CD8-positive, alpha-beta memory T cell (primary cell): ENCODE measurements around the gene GSG1L. TPM values are rescaled to one million over a fixed set of nuclear protein-coding genes. Genes with fewer than 3 reads are reported as not detected.

Experiments
- CTCF ChIA-PET: fragments of 350-600 bp; sonication (Branson Sonifier 250); formaldehyde crosslinking; loops from one replicate; lab custom pipeline; 2021; ENCODE audit warnings: antibody characterized with exemption; lab: Charles Lee
- POLR2A ChIA-PET: fragments of 350-600 bp; sonication (Branson Sonifier 250); formaldehyde crosslinking; loops from one replicate; lab custom pipeline; 2021; ENCODE audit warnings: antibody characterized with exemption; lab: Charles Lee
- DNase-seq, 5 donors: peaks; one replicate each; pipeline versions ENCODE4 v3.0.0 to v3.0.0-alpha.2; 2020 to 2022; ENCODE audit warnings: mixed read lengths in 1 of 5
- H3K27ac ChIP-seq: one replicate; pipeline ENCODE4 v1.7.0; 2013; ENCODE audit warnings: low read depth, mild to moderate bottlenecking, low read length, moderate library complexity
- H3K27me3 ChIP-seq: 2 replicates; pipeline ENCODE4 v1.7.0; 2013; ENCODE audit warnings: low read length, mild to moderate bottlenecking; ENCODE audit not compliant: insufficient read depth, poor library complexity, severe bottlenecking
- H3K36me3 ChIP-seq: 2 replicates; pipeline ENCODE4 v1.7.0; 2013; ENCODE audit warnings: mild to moderate bottlenecking, low read length, moderate library complexity; ENCODE audit not compliant: insufficient read depth
- H3K4me1 ChIP-seq: 2 replicates; pipeline ENCODE4 v1.7.0; 2013; ENCODE audit warnings: mild to moderate bottlenecking, low read length, moderate library complexity; ENCODE audit not compliant: insufficient read depth
- H3K4me3 ChIP-seq: 2 replicates; pipeline ENCODE4 v1.7.0; 2013; ENCODE audit warnings: mild to moderate bottlenecking, low read length
- H3K9me3 ChIP-seq: 2 replicates; pipeline ENCODE4 v1.7.0; 2013; ENCODE audit warnings: mild to moderate bottlenecking, low read length
- H3K27ac Mint-ChIP-seq, 8 donors: one replicate each; pipeline ENCODE4 v1.8.0; 2020 to 2021; ENCODE audit warnings: mixed read lengths in 8 of 8, mild to moderate bottlenecking in 6 of 8, inconsistent platforms in 3 of 8, moderate library complexity in 3 of 8
- H3K27me3 Mint-ChIP-seq, 2 donors: one replicate each; pipeline ENCODE4 v1.8.0; 2020 to 2021; ENCODE audit warnings: mixed read lengths in 2 of 2, mild to moderate bottlenecking in 1 of 2, moderate library complexity in 1 of 2
- H3K36me3 Mint-ChIP-seq, 3 donors: one replicate each; pipeline ENCODE4 v1.8.0; 2020 to 2021; ENCODE audit warnings: mixed read lengths in 3 of 3, inconsistent platforms in 1 of 3, mild to moderate bottlenecking in 1 of 3
- H3K4me1 Mint-ChIP-seq, 3 donors: one replicate each; pipeline ENCODE4 v1.8.0; 2020 to 2021; ENCODE audit warnings: mixed read lengths in 3 of 3, inconsistent platforms in 1 of 3, mild to moderate bottlenecking in 1 of 3
- H3K4me3 Mint-ChIP-seq, 7 donors: one replicate each; pipeline ENCODE4 v1.8.0; 2020 to 2021; ENCODE audit warnings: mixed read lengths in 7 of 7, mild to moderate bottlenecking in 6 of 7, moderate library complexity in 4 of 7, inconsistent platforms in 2 of 7
- H3K9me3 Mint-ChIP-seq, 5 donors: one replicate each; pipeline ENCODE4 v1.8.0; 2020 to 2022; ENCODE audit warnings: mixed read lengths in 5 of 5, mild to moderate bottlenecking in 3 of 5, moderate library complexity in 2 of 5, inconsistent platforms in 1 of 5
- polyA plus RNA-seq: library from polyadenylated mRNA; unstranded; fragments of 300-500 nt; fragmentation: Illumina TruSeq; gene quantifications from one replicate; pipeline ENCODE4 v1.2.3, GENCODE V29; 2021
- total RNA-seq, 2 experiments: library from RNA; stranded (reverse); gene quantifications; one replicate each; pipeline ENCODE4 v1.2.3, GENCODE V29; 2021

Gene GSG1L
- total and polyA plus RNA-seq, 3 experiments from 2014 or later, result 0.18 TPM; not detected in 2

DNA sequence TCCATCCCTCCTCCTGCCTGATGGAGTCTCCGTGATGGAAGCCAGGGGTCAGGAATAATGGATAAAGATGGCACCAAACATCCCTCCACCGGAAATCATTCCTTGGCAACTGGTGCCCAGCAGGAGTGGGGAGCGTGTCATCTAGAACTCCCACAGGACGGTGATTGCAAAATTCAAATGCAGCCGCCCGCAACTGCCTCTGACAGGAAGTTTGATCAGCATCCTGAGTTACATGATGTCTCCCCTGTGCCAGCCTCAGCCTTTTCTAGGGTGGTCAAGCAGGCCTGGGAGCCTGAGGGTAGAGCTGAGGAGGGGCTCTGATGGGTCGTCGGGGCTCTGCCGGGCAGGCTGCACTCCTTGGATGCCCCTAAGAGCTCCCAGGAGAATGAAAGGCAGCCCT, 52.8 kb downstream of the GSG1L start:
- no peak overlapping the region for H3K4me3 ChIP-seq
- Mint-ChIP-seq H3K4me3 (no peak overlapping the region), H3K27me3 (peaks cover 21 to 52% of the 10 kb centered on the region in 2 donors), H3K36me3 (peaks cover 0 to 3% (median 0%) of the 10 kb centered on the region in 3 donors), H3K4me1 (no peaks in the 10 kb centered on the region), H3K9me3 (no peaks in the 10 kb centered on the region), H3K27ac (no peak overlapping the region)
- ChIA-PET CTCF (no interaction called here), POLR2A (no interaction called here)
- peaks cover 5% of the 10 kb centered on the region for H3K27me3 ChIP-seq
- H3K27ac ChIP-seq, result no peak overlapping the region
- no peaks in the 10 kb centered on the region for H3K9me3 ChIP-seq
- H3K36me3 ChIP-seq, result no peaks in the 10 kb centered on the region
- no peaks in the 10 kb centered on the region for H3K4me1 ChIP-seq
- no peak for DNase-seq

DNA sequence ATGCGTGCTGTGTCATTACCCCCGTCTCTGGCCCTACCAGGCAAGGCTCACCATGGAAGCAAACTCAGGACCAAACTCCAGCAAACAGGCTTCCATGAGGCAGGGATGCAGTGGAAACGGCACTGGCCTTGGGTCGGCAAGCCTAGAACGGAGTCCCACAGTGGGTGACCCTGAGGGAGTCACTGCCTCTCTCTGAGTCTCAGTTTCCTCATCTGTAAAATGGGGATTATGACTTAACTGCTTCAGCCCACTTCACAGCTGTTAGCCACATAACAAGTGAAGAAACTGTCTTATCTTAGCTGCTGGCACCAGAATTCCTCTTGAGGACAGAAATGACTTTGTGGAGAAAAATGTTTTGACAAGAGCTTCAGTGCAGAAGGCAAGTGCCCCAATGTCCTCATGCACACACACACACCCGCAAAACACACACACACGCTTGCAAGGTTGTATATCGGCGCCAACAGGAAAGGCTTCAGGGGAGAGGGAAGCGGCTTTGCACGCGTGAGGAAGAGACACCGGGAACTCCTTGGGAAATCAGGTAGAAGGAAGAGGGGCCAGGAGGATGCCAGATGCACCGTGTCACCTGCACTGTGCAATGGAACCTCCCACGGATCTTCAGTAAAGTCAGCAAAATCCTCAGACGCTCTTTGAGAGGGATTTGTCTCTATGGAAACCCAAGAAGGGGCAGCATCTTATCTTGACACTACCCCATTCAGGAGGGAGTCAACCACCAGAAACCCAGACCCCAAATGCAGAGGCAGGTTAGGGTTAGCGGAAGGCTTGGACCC, 53.7 kb downstream of the GSG1L start:
- Mint-ChIP-seq H3K9me3 (no peaks in the 10 kb centered on the region), H3K4me3 (no peak overlapping the region), H3K4me1 (no peaks in the 10 kb centered on the region), H3K27ac (no peak overlapping the region), H3K36me3 (peaks cover 0 to 3% (median 0%) of the 10 kb centered on the region in 3 donors), H3K27me3 (peaks cover 21 to 45% of the 10 kb centered on the region in 2 donors)
- Histone ChIP-seq H3K9me3 (no peaks in the 10 kb centered on the region), H3K36me3 (no peaks in the 10 kb centered on the region), H3K4me1 (no peaks in the 10 kb centered on the region), H3K27ac (no peak overlapping the region), H3K27me3 (peaks cover 5% of the 10 kb centered on the region), H3K4me3 (no peak overlapping the region)
- DNase-seq, result no peak
- CTCF ChIA-PET, result no interaction called here
- POLR2A ChIA-PET, result no interaction called here

DNA sequence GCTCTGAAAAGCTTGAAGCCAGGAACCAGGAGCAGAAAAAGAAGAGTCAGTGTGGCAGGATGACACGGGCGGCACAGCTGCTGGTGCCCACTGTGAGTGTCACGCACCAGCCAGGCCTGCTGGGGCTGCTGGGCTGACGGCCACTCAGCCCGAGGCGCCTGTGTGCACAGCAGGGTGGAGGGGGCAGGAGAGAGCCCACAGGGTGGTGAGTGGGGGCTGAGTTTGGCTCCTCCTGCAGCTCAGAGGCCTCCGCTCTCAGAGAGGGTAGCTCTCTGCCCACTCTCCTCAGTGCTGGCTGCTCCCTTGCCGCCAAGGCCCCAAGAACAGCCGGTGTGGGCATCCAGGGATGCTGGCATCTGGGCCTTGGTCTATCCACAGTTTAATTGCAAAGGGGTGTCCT, 59.6 kb downstream of the GSG1L start:
- H3K4me3 ChIP-seq, result no peak overlapping the region
- H3K4me1 Mint-ChIP-seq, result no peaks in the 10 kb centered on the region
- H3K4me1 ChIP-seq, result no peaks in the 10 kb centered on the region
- peaks cover 0 to under 1% (median 0%) of the 10 kb centered on the region in 3 donors for H3K36me3 Mint-ChIP-seq
- no peak overlapping the region for H3K27ac Mint-ChIP-seq
- no peaks in the 10 kb centered on the region for H3K27me3 ChIP-seq
- no peak overlapping the region for H3K4me3 Mint-ChIP-seq
- ChIA-PET CTCF (no interaction called here), POLR2A (no interaction called here)
- DNase-seq, result no peak
- peaks cover 7 to 9% of the 10 kb centered on the region in 2 donors for H3K27me3 Mint-ChIP-seq
- H3K27ac ChIP-seq, result no peak overlapping the region
- H3K9me3 Mint-ChIP-seq, result no peaks in the 10 kb centered on the region
- no peaks in the 10 kb centered on the region for H3K9me3 ChIP-seq
- H3K36me3 ChIP-seq, result no peaks in the 10 kb centered on the region

DNA sequence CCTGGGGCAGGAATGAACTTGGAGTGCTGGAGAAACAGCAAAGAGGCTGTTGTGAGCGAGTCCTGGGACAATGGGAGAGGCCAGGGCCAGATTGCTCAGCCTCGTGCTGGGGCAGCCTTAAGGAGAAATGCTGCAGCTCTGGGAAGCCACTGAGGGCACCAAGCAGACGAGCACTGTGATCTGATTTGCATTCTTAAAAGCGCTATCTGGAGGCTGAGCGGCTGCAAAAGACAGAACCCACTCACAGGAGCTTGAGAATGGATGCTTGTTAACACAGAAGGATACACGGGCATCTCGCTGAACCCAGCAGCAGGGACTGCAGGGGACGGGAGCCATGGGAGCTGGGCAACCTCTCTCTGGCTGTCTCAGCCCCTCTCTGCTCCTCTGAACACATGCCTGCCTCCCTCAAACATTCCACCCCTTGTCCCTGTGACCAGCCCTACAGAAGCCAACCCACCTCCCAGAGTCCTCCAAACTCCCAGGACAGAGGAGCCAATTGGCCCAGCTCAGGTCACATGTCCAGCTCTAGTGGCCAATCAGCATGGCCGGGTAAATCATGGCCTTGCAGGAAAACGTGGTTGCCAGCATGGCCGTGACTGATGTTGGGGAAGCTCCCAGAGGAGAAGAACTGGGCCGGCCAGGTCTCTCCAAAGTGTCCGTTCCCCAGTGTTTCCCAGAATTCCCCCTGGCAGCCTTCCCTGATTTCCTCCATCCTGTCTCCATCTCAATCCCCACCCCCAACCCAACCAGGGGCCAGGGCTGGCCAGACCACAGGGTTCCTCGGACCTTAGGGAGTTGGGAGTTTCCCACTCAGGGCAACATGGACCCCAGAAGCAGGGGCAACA, 60.3 kb downstream of the GSG1L start:
- no peaks in the 10 kb centered on the region for H3K36me3 ChIP-seq
- peaks cover 5% of the 10 kb centered on the region in 2 donors for H3K27me3 Mint-ChIP-seq
- no peak overlapping the region for H3K4me3 ChIP-seq
- no peaks in the 10 kb centered on the region for H3K4me1 ChIP-seq
- POLR2A ChIA-PET, result no interaction called here
- no peaks in the 10 kb centered on the region for H3K9me3 ChIP-seq
- no peak overlapping the region for H3K4me3 Mint-ChIP-seq
- DNase-seq, result no peak
- no peaks in the 10 kb centered on the region for H3K4me1 Mint-ChIP-seq
- H3K27ac Mint-ChIP-seq, result peak overlapping the region in 1 of 8 donors; percentile 68
- no peak overlapping the region for H3K27ac ChIP-seq
- CTCF ChIA-PET, result no interaction called here
- no peaks in the 10 kb centered on the region for H3K36me3 Mint-ChIP-seq
- no peaks in the 10 kb centered on the region for H3K27me3 ChIP-seq
- H3K9me3 Mint-ChIP-seq, result no peaks in the 10 kb centered on the region

DNA sequence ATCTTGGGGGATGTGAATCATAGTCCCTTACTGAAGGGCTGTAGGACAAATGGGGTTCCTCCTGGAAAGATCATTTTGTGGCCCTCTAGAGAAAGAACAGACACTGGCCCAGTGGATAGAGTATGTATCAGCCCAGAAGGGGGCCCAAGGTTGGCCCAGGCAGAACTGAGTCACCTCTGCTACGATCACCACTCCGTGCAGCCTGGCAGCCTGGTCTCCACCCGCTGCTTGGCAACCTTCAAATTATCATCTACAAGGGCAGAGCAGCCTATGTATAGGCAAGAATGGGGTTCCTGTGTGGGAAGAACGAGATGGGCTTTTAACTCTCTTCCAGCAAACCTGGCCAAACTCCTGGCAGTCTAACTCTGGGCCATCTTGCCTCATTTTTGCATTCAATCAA, 61.9 kb downstream of the GSG1L start:
- Histone ChIP-seq H3K27ac (no peak overlapping the region), H3K27me3 (no peaks in the 10 kb centered on the region), H3K36me3 (no peaks in the 10 kb centered on the region), H3K4me3 (no peak overlapping the region), H3K4me1 (no peaks in the 10 kb centered on the region), H3K9me3 (no peaks in the 10 kb centered on the region)
- peak overlapping the region in 1 of 8 donors; percentile 31 for H3K27ac Mint-ChIP-seq
- ChIA-PET POLR2A (no interaction called here), CTCF (no interaction called here)
- H3K4me3 Mint-ChIP-seq, result no peak overlapping the region
- H3K9me3 Mint-ChIP-seq, result no peaks in the 10 kb centered on the region
- no peak for DNase-seq
- H3K27me3 Mint-ChIP-seq, result peaks cover 0 to 5% of the 10 kb centered on the region in 2 donors
- no peaks in the 10 kb centered on the region for H3K4me1 Mint-ChIP-seq
- no peaks in the 10 kb centered on the region for H3K36me3 Mint-ChIP-seq

DNA sequence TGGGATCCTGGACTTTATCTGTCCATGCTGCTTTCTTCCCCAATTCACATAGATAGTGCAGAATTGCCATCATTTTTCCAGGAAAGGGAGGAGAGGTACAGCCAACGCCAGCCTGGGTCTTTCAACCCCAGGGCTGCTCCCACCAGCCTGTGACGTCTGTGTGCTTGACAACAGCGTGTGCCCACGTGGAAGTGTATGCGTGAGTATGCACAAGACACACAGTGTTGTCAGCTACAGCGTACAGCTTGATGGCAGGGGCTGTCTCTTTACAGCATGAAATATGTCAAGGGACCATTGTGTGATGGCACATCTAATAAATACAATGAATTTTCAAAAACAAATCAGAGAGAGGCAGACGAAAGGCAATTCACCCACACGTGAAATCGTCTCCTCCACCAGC, 62.3 kb downstream of the GSG1L start:
- peaks cover 0 to 5% of the 10 kb centered on the region in 2 donors for H3K27me3 Mint-ChIP-seq
- H3K4me1 Mint-ChIP-seq, result peaks cover 0 to under 1% (median under 1%) of the 10 kb centered on the region in 3 donors
- no peak overlapping the region for H3K27ac Mint-ChIP-seq
- Histone ChIP-seq H3K36me3 (no peaks in the 10 kb centered on the region), H3K27me3 (no peaks in the 10 kb centered on the region), H3K9me3 (no peaks in the 10 kb centered on the region), H3K4me1 (no peaks in the 10 kb centered on the region), H3K27ac (no peak overlapping the region), H3K4me3 (no peak overlapping the region)
- ChIA-PET POLR2A (no interaction called here), CTCF (no interaction called here)
- no peaks in the 10 kb centered on the region for H3K9me3 Mint-ChIP-seq
- no peaks in the 10 kb centered on the region for H3K36me3 Mint-ChIP-seq
- no peak for DNase-seq
- no peak overlapping the region for H3K4me3 Mint-ChIP-seq

DNA sequence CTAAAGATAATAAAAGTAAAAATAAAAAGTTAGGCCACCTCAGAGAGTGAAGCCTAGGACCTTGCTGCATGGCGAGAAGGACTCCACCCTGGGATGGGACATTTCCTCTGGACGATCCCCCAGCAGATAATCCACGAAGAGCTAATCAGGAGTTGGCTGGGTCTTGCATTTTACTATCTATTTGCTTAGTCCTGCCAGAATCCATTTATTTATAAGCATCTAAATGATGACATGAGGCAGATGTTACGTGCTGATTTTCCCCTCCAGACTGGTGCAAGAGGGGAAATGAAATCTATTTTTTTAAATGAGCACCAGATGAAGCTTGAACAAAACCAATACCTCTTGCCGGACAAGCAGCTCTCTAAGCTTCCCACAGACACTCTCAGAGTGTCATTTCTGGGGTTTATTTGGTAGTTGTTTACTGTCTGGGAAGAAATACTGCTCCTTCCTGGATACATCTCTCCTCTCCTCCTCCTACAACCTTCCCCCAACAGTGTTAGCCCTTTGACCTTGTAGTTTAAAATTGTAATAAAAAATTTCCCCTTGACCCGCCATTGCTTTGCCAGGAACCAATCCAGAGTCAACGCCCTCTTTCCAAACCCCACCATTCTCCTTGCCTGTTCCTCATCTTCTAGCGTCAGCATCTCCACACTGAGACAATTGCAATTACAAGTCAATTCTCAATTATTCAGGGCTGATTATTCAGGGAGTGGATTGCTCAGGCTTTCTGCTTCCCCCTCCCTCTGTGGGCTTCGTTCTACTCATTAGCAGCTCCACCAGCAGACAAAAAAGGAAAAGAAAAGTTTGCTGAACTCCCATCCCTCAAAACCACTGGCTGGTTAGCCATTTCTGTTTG, 63.0 kb downstream of the GSG1L start:
- Histone ChIP-seq H3K9me3 (no peaks in the 10 kb centered on the region), H3K4me1 (no peaks in the 10 kb centered on the region), H3K27me3 (no peaks in the 10 kb centered on the region), H3K27ac (no peak overlapping the region), H3K36me3 (no peaks in the 10 kb centered on the region), H3K4me3 (no peak overlapping the region)
- Mint-ChIP-seq H3K36me3 (no peaks in the 10 kb centered on the region), H3K27me3 (peaks cover 0 to 5% of the 10 kb centered on the region in 2 donors), H3K4me1 (peaks cover 4 to 7% (median 6%) of the 10 kb centered on the region in 3 donors), H3K4me3 (no peak overlapping the region), H3K9me3 (no peaks in the 10 kb centered on the region), H3K27ac (no peak overlapping the region)
- no peak for DNase-seq
- ChIA-PET CTCF (no interaction called here), POLR2A (no interaction called here)
